Sigmoid colon (tissue), 7 donors: Measurements from ENCODE around the gene MRPL40. TPM values are rescaled to one million over a fixed set of nuclear protein-coding genes. Genes with fewer than 3 reads are reported as not detected.

Source experiments
- DNase-seq: peaks from one replicate; pipeline ENCODE4 v3.0.0-alpha.2; 2019
- H3K27ac ChIP-seq, 4 donors: fragments of 200-600 bp; sonication (generic); one replicate each; pipeline ENCODE4 v1.5.1; 2016 to 2019; ENCODE audit warnings: mild to moderate bottlenecking in 1 of 4
- H3K27me3 ChIP-seq, 3 donors: fragments of 200-600 bp; sonication (generic); one replicate each; pipeline ENCODE4 v1.5.1; 2019; ENCODE audit warnings: mild to moderate bottlenecking in 1 of 3
- H3K36me3 ChIP-seq, 4 donors: fragments of 200-600 bp; sonication (generic); one replicate each; pipeline ENCODE4 v1.5.1; 2016 to 2019
- H3K4me1 ChIP-seq, 4 donors: fragments of 200-600 bp; sonication (generic); one replicate each; pipeline ENCODE4 v1.5.1; 2017 to 2019
- H3K4me3 ChIP-seq, 4 donors: fragments of 200-600 bp; sonication (generic); one replicate each; pipeline ENCODE4 v1.5.1; 2017 to 2019; ENCODE audit warnings: mild to moderate bottlenecking in 2 of 4, moderate library complexity in 1 of 4
- H3K9me3 ChIP-seq, 4 donors: fragments of 200-600 bp in 3 of 4; sonication (generic) in 3 of 4; one replicate each; pipeline versions ENCODE4 v1.5.1 to v1.6.1; 2013 to 2019
- EP300 ChIP-seq, 4 donors: sonication (generic); formaldehyde crosslinking; IDR thresholded peaks; one replicate each; pipeline ENCODE4 v1.6.1; 2017; ENCODE audit warnings: antibody characterized with exemption in 4 of 4
- POLR2A ChIP-seq, 2 donors: fragments of 450-650 bp; IDR thresholded peaks; one replicate each; pipeline ENCODE4 v1.6.1; 2016; ENCODE audit warnings: antibody characterized with exemption in 2 of 2, mild to moderate bottlenecking in 2 of 2, moderate library complexity in 2 of 2
- POLR2AphosphoS5 ChIP-seq, 4 donors: sonication (generic); formaldehyde crosslinking; IDR thresholded peaks; one replicate each; pipeline ENCODE4 v1.6.1; 2017; ENCODE audit warnings: antibody characterized with exemption in 4 of 4
- WGBS, 2 donors: extraction: QIAGEN DNeasy Blood & Tissue Kit; methylation state at CpG; one replicate each; pipeline ENCODE4 v1.1.7; 2013; 5-methylcytosine and 5-hydroxymethylcytosine counted together
- intact Hi-C: fragments of 100-400 bp; cut with DNase I; formaldehyde crosslinking; loops from one replicate; pipeline ENCODE4 v1.15.1; 2023
- polyA plus RNA-seq, 3 donors: library from polyadenylated mRNA; stranded (reverse); fragments of 200-250 nt; gene quantifications; one replicate each; pipeline ENCODE4 v1.2.3, GENCODE V29; 2013
- total RNA-seq, 4 donors: library from RNA; depleted of rRNA; stranded (reverse); fragments of >200 nt; gene quantifications; one replicate each; pipeline ENCODE4 v1.1.0, GENCODE V29; 2016
- TF ChIP-seq, protein P1 (sequence below), 4 experiments: fragments of 450-650 bp in 3 of 4; fragments of 200-600 bp in 1 of 4; IDR thresholded peaks; one replicate each; pipeline ENCODE4 v1.5.1; 2016 to 2019; ENCODE audit warnings: antibody characterized with exemption in 4 of 4, mild to moderate bottlenecking in 3 of 4, moderate library complexity in 2 of 4
- donor health status: healthy with polysubstance abuse.
- donor health status: Bipolar disorder and iron deficiency.
- donor health status: healthy.

The MRPL40 gene
- total RNA-seq, result 10 to 100 TPM; 19.5 to 32.3 (median 26.4) TPM
- 10 to 100 TPM; 25.7 to 32.4 (median 30.1) TPM for polyA plus RNA-seq

DNA sequence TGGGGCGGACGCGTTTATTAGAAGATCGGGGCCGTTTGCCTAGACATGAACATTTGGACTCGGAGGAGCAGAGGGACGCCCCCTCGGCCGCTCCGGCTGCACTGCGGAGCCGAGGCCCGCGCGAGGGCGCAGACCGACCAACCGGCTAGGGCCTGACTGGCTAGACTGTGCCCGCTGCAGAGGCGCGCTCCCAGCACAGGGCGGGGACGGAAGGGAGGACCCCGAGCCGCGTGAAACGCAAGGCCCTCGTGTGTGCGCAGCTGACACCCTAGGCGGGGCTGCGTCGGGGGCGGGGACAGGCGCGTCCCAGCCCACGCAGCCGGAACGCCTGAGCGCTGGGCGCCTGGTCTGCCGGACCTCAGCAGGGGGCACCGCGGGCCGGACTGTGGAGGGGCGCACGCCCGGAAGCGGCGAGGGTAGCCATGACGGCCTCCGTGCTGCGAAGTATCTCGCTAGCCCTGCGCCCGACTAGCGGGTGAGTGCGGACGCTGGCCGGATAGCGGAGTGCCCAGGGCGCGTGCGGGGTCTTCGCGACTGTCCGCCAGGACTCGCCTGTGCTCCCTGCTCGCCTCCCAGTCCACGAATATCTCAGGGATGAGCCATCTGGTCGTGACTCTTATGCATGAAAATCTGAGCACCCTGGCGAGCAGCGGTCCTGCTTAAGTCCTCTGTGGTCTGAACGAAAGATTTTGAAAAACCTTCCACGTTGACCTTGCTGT, at the start of gene MRPL40:
MRPL40 (plus strand) TSS at position 413 of the 719 bp plus-strand sequence; CDS start at position 423, 10 bp downstream.
- peak within 1 kb of the TSS; percentile 85 to 93 (median 90) for H3K4me3 ChIP-seq
- peaks cover 0 to 29% (median 12%) of the 10 kb centered on the region in 4 donors for H3K36me3 ChIP-seq
- intact Hi-C loops, result loop anchor here (1.0 to 10.0 kb wide), 3 partner anchors 47 to 255 kb away; partner anchors contain the start of genes CDC45, CLTCL1, SLC25A1 and UFD1
- DNase-seq, result peak; percentile 96
- no peaks in the 10 kb centered on the region for H3K9me3 ChIP-seq
- TF ChIP-seq POLR2A (IDR thresholded peaks at IDR 0.05) (peak; percentile 79 to 82), EP300 (IDR thresholded peaks at IDR 0.05) (peak in 1 of 4 donors; percentile 46), POLR2AphosphoS5 (IDR thresholded peaks at IDR 0.05) (peak; percentile 80 to 99 (median 92))
- TF ChIP-seq, protein P1, sequence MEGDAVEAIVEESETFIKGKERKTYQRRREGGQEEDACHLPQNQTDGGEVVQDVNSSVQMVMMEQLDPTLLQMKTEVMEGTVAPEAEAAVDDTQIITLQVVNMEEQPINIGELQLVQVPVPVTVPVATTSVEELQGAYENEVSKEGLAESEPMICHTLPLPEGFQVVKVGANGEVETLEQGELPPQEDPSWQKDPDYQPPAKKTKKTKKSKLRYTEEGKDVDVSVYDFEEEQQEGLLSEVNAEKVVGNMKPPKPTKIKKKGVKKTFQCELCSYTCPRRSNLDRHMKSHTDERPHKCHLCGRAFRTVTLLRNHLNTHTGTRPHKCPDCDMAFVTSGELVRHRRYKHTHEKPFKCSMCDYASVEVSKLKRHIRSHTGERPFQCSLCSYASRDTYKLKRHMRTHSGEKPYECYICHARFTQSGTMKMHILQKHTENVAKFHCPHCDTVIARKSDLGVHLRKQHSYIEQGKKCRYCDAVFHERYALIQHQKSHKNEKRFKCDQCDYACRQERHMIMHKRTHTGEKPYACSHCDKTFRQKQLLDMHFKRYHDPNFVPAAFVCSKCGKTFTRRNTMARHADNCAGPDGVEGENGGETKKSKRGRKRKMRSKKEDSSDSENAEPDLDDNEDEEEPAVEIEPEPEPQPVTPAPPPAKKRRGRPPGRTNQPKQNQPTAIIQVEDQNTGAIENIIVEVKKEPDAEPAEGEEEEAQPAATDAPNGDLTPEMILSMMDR (IDR thresholded peaks at IDR 0.05), result no peak
- 0% methylated on average over 74 of the region's 74 CpGs for WGBS, 2 donors
- no peaks in the 10 kb centered on the region for H3K27me3 ChIP-seq
- peaks cover 0 to 30% (median 29%) of the 10 kb centered on the region in 4 donors for H3K4me1 ChIP-seq
- peak within 1 kb of the TSS; percentile 91 to 99 (median 96) for H3K27ac ChIP-seq

DNA sequence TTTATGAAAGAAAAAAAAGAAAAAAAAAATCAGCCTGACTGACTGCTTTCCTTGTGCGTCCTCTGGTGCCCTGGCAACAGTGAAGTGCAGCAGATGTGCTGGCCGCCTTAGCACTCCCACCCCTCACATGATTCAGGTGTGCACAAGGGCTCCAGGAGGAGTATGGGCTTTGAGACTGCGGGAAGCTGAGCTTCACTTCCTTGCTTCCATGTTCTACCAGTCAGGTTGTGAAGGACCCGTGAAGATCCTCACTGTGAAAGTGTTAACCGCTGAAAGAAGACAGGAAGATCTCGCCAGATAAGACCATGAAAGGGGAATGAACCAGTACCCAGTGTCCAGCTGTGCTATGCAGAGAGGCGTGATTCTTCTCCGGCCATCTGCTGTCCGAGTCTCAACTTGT, 49.1 kb upstream of the MRPL40 start:
- Histone ChIP-seq H3K9me3 (no peaks in the 10 kb centered on the region), H3K4me1 (no peaks in the 10 kb centered on the region), H3K27me3 (no peaks in the 10 kb centered on the region), H3K36me3 (peaks cover 39 to 83% (median 56%) of the 10 kb centered on the region in 4 donors), H3K27ac (no peak overlapping the region), H3K4me3 (no peak overlapping the region)
- intact Hi-C loops, result no loop called here
- TF ChIP-seq, protein P1 (IDR thresholded peaks at IDR 0.05), result no peak
- TF ChIP-seq POLR2AphosphoS5 (IDR thresholded peaks at IDR 0.05), result no peak
- TF ChIP-seq POLR2A (IDR thresholded peaks at IDR 0.05), result no peak
- no peak for TF ChIP-seq EP300 (IDR thresholded peaks at IDR 0.05)
- WGBS, 2 donors, result 93% methylated on average over 9 of the region's 9 CpGs
- peak; percentile 17 for DNase-seq

DNA sequence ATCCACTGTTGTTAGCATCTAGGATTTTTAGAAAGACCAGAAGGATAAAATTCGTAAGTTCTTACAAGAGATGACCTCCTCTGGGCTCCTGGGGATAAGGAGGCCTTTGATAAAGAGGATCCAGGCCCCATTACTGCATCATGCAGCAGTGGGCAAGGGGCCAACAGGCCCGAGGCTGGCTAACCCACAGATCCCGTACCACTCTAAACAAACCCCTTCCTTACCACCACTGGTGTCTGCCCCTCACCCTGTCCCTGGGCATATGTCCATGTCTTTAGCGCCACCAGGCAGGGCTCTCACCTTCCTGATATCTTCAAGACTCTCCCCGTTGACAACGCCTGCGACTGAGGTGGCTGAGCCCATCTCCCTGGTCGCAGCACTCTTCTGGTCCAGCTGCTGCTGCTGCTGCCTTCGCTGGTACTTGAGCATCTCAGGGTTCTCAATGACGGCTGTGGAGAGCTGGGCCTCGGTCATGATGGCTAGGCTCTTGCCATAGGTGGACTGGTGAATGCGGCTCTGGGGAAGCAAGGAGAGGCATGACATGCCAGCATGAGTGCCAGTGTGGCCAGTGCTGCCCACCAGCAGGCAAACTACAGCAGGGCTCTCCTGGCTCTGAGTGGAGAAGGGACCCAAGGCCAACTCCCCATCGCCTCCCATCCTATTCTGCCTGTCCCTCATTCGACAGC, 47.0 kb upstream of the MRPL40 start:
- H3K36me3 ChIP-seq, result peaks cover 43 to 97% (median 65%) of the 10 kb centered on the region in 4 donors
- no peak for TF ChIP-seq EP300 (IDR thresholded peaks at IDR 0.05)
- TF ChIP-seq POLR2AphosphoS5 (IDR thresholded peaks at IDR 0.05), result no peak
- TF ChIP-seq, protein P1 (IDR thresholded peaks at IDR 0.05), result no peak
- no peak for TF ChIP-seq POLR2A (IDR thresholded peaks at IDR 0.05)
- intact Hi-C loops, result no loop called here
- H3K9me3 ChIP-seq, result no peaks in the 10 kb centered on the region
- WGBS, 2 donors, result 94% methylated on average over 14 of the region's 14 CpGs
- H3K27ac ChIP-seq, result no peak overlapping the region
- H3K27me3 ChIP-seq, result no peaks in the 10 kb centered on the region
- DNase-seq, result peak; percentile 53
- no peaks in the 10 kb centered on the region for H3K4me1 ChIP-seq
- no peak overlapping the region for H3K4me3 ChIP-seq

DNA sequence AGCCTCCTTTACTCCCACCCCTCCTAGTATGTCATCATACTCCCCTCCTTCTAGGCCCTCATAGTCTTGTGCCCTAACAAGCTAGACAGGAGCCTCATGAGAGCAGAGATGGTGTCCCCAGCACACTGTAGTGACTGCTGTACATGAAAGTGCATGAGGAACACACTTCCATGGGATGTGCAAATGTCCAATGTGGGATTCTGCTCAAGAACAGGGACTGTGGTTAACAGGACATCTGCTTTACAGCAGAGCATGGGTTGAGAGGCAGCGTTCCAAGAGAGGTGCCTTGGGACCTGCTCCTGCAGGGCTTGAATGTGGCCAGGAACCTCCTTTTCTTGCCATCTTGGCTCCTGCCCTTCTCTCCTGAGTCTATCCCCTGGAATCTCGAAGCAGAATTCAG, 46.1 kb upstream of the MRPL40 start:
- no peak overlapping the region for H3K27ac ChIP-seq
- no peaks in the 10 kb centered on the region for H3K27me3 ChIP-seq
- TF ChIP-seq, protein P1 (IDR thresholded peaks at IDR 0.05), result no peak
- TF ChIP-seq EP300 (IDR thresholded peaks at IDR 0.05), result no peak
- no peak for TF ChIP-seq POLR2AphosphoS5 (IDR thresholded peaks at IDR 0.05)
- TF ChIP-seq POLR2A (IDR thresholded peaks at IDR 0.05), result no peak
- H3K36me3 ChIP-seq, result peaks cover 43 to 99% (median 67%) of the 10 kb centered on the region in 4 donors
- intact Hi-C loops, result no loop called here
- DNase-seq, result peak; percentile 41
- H3K9me3 ChIP-seq, result no peaks in the 10 kb centered on the region
- 96% methylated on average over 2 of the region's 2 CpGs for WGBS, 2 donors
- H3K4me1 ChIP-seq, result no peaks in the 10 kb centered on the region
- no peak overlapping the region for H3K4me3 ChIP-seq
